ENCODE data around the gene VGLL4.
"Not testable (repeated sequence)": the region's sequence is repeated elsewhere in the genome, so short reads cannot be mapped to it uniquely, and the experiment has no call there.

The VGLL4 gene

GRCh38 chr3:11534011-11534792 is 109.5 kb downstream of the VGLL4 start:
- DNase-seq (ENCODE audit: low read depth in 2 of 2), result no peak

GRCh38 chr3:11532931-11533391 is 110.8 kb downstream of the VGLL4 start:
- no peak for DNase-seq (ENCODE audit: low read depth in 2 of 2)

GRCh38 chr3:11530153-11530721 is 113.5 kb downstream of the VGLL4 start:
- peak; percentile 94 to 95 for DNase-seq (ENCODE audit: low read depth in 2 of 2)

GRCh38 chr3:11529281-11529680 is 114.4 kb downstream of the VGLL4 start:
- no peak for DNase-seq (ENCODE audit: low read depth in 2 of 2)

- not testable (repeated sequence) for DNase-seq (ENCODE audit: low read depth in 2 of 2)
Observed at GRCh38 chr3:11526121-11526520, 117.6 kb downstream of the VGLL4 start.

- DNase-seq (ENCODE audit: low read depth in 2 of 2), result peak; percentile 37 to 40
Observed at GRCh38 chr3:11523572-11524101, 120.1 kb downstream of the VGLL4 start.

- DNase-seq (ENCODE audit: low read depth in 2 of 2), result no peak
Observed at GRCh38 chr3:11522953-11523571, 120.7 kb downstream of the VGLL4 start.

- no peak for DNase-seq (ENCODE audit: low read depth in 2 of 2)
Observed at GRCh38 chr3:11522398-11522715, 121.4 kb downstream of the VGLL4 start.

- DNase-seq (ENCODE audit: low read depth in 2 of 2), result no peak
Observed at GRCh38 chr3:11521167-11521566, 122.5 kb downstream of the VGLL4 start.

GRCh38 chr3:11517601-11518000 is 126.1 kb downstream of the VGLL4 start:
- no peak for DNase-seq (ENCODE audit: low read depth in 2 of 2)

GRCh38 chr3:11514191-11514821 is 129.4 kb downstream of the VGLL4 start:
- peak; percentile 60 to 65 for DNase-seq (ENCODE audit: low read depth in 2 of 2)

- DNase-seq (ENCODE audit: low read depth in 2 of 2), result no peak
Observed at GRCh38 chr3:11513817-11514135, 129.9 kb downstream of the VGLL4 start.

- DNase-seq (ENCODE audit: low read depth in 2 of 2), result not testable (repeated sequence)
Observed at GRCh38 chr3:11513125-11513816, 130.4 kb downstream of the VGLL4 start.

- not testable (repeated sequence) for DNase-seq (ENCODE audit: low read depth in 2 of 2)
Observed at GRCh38 chr3:11511606-11512005, 132.1 kb downstream of the VGLL4 start.

GRCh38 chr3:11510356-11510755 is 133.4 kb downstream of the VGLL4 start:
- no peak for DNase-seq (ENCODE audit: low read depth in 2 of 2)

GRCh38 chr3:11510001-11510340 is 133.7 kb downstream of the VGLL4 start:
- DNase-seq (ENCODE audit: low read depth in 2 of 2), result no peak

- peak; percentile 86 to 87 for DNase-seq (ENCODE audit: low read depth in 2 of 2)
Observed at GRCh38 chr3:11509173-11510000, 134.3 kb downstream of the VGLL4 start.

- DNase-seq (ENCODE audit: low read depth in 2 of 2), result no peak
Observed at GRCh38 chr3:11508346-11509172, 135.2 kb downstream of the VGLL4 start.

- DNase-seq (ENCODE audit: low read depth in 2 of 2), result no peak
Observed at GRCh38 chr3:11507719-11508118, 136.0 kb downstream of the VGLL4 start.

All from fibroblast of skin of left quadriceps (primary cell).